ENCODE results near the gene MEGF9.

DNA sequence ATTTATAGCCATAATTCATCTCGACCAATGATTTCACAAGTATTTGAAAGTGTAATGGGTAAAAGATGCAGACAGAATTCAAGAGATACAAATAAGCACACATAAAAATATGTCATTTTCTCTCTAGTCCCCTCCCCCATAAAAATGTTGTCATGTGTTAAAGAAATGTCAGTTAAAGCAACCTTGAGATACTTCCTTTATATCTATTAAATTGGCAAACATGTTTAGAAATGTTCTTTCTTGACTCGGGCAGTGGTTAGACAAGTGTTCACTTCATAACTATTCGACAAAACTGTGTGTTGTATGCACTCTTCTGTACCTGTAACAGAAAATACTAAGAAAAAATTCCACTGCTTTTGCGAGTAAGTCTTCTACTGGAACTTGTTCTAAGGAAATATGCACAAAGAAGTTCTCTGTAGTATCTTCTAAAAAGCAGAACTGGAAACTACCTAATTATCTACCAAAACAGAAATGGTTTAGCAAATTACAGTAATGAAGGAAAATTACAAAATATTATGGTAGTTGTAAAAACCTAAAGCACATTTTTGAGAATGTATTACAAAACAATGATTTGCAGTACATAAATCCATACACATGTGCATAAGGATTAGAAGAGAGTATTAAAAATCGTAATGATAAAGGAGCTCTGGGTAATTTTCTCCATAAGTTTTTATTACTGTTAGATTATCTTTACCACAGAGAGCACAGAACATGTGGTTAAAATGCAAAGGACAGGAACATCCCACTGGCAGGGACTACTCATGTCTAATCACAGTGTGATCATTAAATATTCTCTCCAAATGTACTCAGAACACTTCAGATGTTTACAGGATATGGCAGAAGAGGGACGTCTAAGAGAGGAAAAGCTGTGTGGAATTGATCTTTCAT is 43.0 kb upstream of the MEGF9 start:
- TF ChIP-seq, protein P1, sequence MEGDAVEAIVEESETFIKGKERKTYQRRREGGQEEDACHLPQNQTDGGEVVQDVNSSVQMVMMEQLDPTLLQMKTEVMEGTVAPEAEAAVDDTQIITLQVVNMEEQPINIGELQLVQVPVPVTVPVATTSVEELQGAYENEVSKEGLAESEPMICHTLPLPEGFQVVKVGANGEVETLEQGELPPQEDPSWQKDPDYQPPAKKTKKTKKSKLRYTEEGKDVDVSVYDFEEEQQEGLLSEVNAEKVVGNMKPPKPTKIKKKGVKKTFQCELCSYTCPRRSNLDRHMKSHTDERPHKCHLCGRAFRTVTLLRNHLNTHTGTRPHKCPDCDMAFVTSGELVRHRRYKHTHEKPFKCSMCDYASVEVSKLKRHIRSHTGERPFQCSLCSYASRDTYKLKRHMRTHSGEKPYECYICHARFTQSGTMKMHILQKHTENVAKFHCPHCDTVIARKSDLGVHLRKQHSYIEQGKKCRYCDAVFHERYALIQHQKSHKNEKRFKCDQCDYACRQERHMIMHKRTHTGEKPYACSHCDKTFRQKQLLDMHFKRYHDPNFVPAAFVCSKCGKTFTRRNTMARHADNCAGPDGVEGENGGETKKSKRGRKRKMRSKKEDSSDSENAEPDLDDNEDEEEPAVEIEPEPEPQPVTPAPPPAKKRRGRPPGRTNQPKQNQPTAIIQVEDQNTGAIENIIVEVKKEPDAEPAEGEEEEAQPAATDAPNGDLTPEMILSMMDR (IDR thresholded peaks at IDR 0.05; ENCODE audit: low read length) = no peak
- TF ChIP-seq EZH2 (IDR thresholded peaks at IDR 0.05; ENCODE audit: borderline replicate concordance, low read length) = no peak

Data from OCI-LY1 (cell line).